ENCODE data around the gene DMBT1. TPM values are rescaled to one million over a fixed set of nuclear protein-coding genes. Genes with fewer than 3 reads are reported as not detected.
"Not testable (repeated sequence)": the region's sequence is repeated elsewhere in the genome, so short reads cannot be mapped to it uniquely, and the experiment has no call there.

Gene DMBT1
- total and polyA plus RNA-seq, 8 donors: 0.23 to 24.4 (median 1.6) TPM

- H3K36me3 ChIP-seq: no peaks in the 10 kb centered on the region
- no peak for ATAC-seq
- WGBS, 2 donors: 76% methylated on average over 12 of the region's 12 CpGs
- no peaks in the 10 kb centered on the region for H3K4me1 ChIP-seq
- DNase-seq: no peak
- no peak for FAIRE-seq
- H3K9me3 ChIP-seq: no peaks in the 10 kb centered on the region
- TF ChIP-seq, protein P1, sequence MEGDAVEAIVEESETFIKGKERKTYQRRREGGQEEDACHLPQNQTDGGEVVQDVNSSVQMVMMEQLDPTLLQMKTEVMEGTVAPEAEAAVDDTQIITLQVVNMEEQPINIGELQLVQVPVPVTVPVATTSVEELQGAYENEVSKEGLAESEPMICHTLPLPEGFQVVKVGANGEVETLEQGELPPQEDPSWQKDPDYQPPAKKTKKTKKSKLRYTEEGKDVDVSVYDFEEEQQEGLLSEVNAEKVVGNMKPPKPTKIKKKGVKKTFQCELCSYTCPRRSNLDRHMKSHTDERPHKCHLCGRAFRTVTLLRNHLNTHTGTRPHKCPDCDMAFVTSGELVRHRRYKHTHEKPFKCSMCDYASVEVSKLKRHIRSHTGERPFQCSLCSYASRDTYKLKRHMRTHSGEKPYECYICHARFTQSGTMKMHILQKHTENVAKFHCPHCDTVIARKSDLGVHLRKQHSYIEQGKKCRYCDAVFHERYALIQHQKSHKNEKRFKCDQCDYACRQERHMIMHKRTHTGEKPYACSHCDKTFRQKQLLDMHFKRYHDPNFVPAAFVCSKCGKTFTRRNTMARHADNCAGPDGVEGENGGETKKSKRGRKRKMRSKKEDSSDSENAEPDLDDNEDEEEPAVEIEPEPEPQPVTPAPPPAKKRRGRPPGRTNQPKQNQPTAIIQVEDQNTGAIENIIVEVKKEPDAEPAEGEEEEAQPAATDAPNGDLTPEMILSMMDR (IDR thresholded peaks at IDR 0.05): no peak
- H3K4me3 ChIP-seq: no peak overlapping the region
- intact Hi-C loops (cut with DNase I): loop anchor here in 1 of 3 donors (10.0 kb wide), 1 partner anchor 127 kb away; no protein-coding TSS in a partner anchor
- no peaks in the 10 kb centered on the region for H3K27me3 ChIP-seq
- no peak overlapping the region for H3K27ac ChIP-seq
Measured at GRCh38 chr10:122577311-122577885, 16.8 kb downstream of the DMBT1 start.

DNA sequence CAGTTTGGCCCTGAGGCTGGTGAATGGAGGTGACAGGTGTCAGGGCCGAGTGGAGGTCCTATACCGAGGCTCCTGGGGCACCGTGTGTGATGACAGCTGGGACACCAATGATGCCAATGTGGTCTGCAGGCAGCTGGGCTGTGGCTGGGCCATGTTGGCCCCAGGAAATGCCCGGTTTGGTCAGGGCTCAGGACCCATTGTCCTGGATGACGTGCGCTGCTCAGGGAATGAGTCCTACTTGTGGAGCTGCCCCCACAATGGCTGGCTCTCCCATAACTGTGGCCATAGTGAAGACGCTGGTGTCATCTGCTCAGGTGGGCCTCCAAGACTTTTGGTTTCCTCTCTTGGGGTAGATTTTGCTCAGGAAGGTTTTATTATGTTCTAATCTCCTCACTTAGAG, 25.5 kb downstream of the DMBT1 start:
- H3K9me3 ChIP-seq; ATAC-seq; H3K4me3 ChIP-seq; intact Hi-C loops (cut with DNase I); H3K27ac ChIP-seq; FAIRE-seq; H3K27me3 ChIP-seq; DNase-seq; H3K36me3 ChIP-seq; H3K4me1 ChIP-seq: not testable (repeated sequence)
- WGBS, 2 donors: 82 to 88% methylated on average over 6 to 7 of the region's 7 CpGs

- ATAC-seq (no peak), FAIRE-seq (no peak), DNase-seq (no peak)
- Histone ChIP-seq H3K27me3 (no peaks in the 10 kb centered on the region), H3K9me3 (no peaks in the 10 kb centered on the region), H3K36me3 (no peaks in the 10 kb centered on the region), H3K4me3 (no peak overlapping the region), H3K4me1 (no peaks in the 10 kb centered on the region), H3K27ac (no peak overlapping the region)
- intact Hi-C loops (cut with DNase I): no loop called here
- 88 to 92% methylated on average over 6 of the region's 6 CpGs for WGBS, 2 donors
- TF ChIP-seq, protein P1 (IDR thresholded peaks at IDR 0.05): no peak
Measured at GRCh38 chr10:122587098-122587760, 26.7 kb downstream of the DMBT1 start.

- TF ChIP-seq, protein P1 (IDR thresholded peaks at IDR 0.05): no peak
- Histone ChIP-seq H3K4me3 (no peak overlapping the region), H3K27ac (no peak overlapping the region), H3K4me1 (no peaks in the 10 kb centered on the region), H3K9me3 (no peaks in the 10 kb centered on the region), H3K36me3 (no peaks in the 10 kb centered on the region), H3K27me3 (no peaks in the 10 kb centered on the region)
- WGBS, 2 donors: 83 to 85% methylated on average over 3 of the region's 3 CpGs
- intact Hi-C loops (cut with DNase I): no loop called here
- no peak for FAIRE-seq
- DNase-seq: peak in 1 of 6 donors; percentile 30
- ATAC-seq: no peak
Measured at GRCh38 chr10:122588381-122588780, 27.8 kb downstream of the DMBT1 start.

DNA sequence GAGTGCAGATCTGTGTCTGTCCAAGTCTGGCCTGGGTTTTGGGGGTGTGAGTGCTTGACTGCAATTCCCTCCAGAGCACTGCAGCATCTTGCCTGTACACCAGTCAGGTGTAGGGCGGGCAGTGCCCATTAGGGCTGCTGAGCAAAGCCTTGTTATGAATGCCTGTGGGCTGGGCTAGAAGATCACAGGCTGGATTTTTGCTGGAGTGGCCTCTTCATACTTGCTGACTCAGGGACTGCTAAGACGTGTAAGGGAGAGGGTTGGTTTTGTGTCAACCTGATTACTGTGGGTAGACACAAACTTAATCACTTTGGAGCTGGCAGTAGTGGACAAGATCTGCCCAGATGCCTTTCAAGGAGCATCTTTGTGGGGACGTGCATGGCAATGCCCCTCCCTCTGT, 29.6 kb downstream of the DMBT1 start:
- WGBS, 2 donors: 81 to 84% methylated on average over 3 of the region's 3 CpGs

More for the DNA sequence above, 29.6 kb downstream of the DMBT1 start:
- Histone ChIP-seq H3K27me3 (no peaks in the 10 kb centered on the region), H3K4me1 (no peaks in the 10 kb centered on the region), H3K4me3 (no peak overlapping the region), H3K27ac (no peak overlapping the region), H3K36me3 (no peaks in the 10 kb centered on the region), H3K9me3 (no peaks in the 10 kb centered on the region)
- FAIRE-seq (no peak), ATAC-seq (no peak), DNase-seq (no peak)
- TF ChIP-seq, protein P1 (IDR thresholded peaks at IDR 0.05): no peak
- intact Hi-C loops (cut with DNase I): no loop called here
